Measurements from ENCODE around the gene RTL10. TPM values are rescaled to one million over a fixed set of nuclear protein-coding genes. Genes with fewer than 3 reads are reported as not detected.

The RTL10 gene
- polyA plus RNA-seq, 3 donors from 2014 or later = 1.5 to 8.1 (median 4.5) TPM

- H3K36me3 Mint-ChIP-seq = no peaks in the 10 kb centered on the region
- no peak for DNase-seq
- no peak overlapping the region for H3K4me3 Mint-ChIP-seq
- peaks cover 0 to 5% (median 2%) of the 10 kb centered on the region in 3 donors for H3K27me3 Mint-ChIP-seq (ENCODE audit: low read depth in 3 of 3)
- H3K27ac Mint-ChIP-seq = peak overlapping the region in 1 of 6 donors; percentile 30
- H3K4me1 Mint-ChIP-seq = no peaks in the 10 kb centered on the region
- H3K9me3 Mint-ChIP-seq = no peaks in the 10 kb centered on the region
Measured at GRCh38 chr22:19868333-19868732, 13.7 kb upstream of the RTL10 start.

- peaks cover 0 to 5% (median 2%) of the 10 kb centered on the region in 3 donors for H3K27me3 Mint-ChIP-seq (ENCODE audit: low read depth in 3 of 3)
- no peaks in the 10 kb centered on the region for H3K4me1 Mint-ChIP-seq
- no peak for DNase-seq
- no peaks in the 10 kb centered on the region for H3K9me3 Mint-ChIP-seq
- no peak overlapping the region for H3K4me3 Mint-ChIP-seq
- no peaks in the 10 kb centered on the region for H3K36me3 Mint-ChIP-seq
- no peak overlapping the region for H3K27ac Mint-ChIP-seq
Measured at GRCh38 chr22:19867617-19868016, 12.9 kb upstream of the RTL10 start.

- Mint-ChIP-seq H3K9me3 (no peaks in the 10 kb centered on the region), H3K4me3 (no peak overlapping the region), H3K27ac (no peak overlapping the region), H3K27me3 (ENCODE audit: low read depth in 3 of 3) (peaks cover 0 to 5% (median under 1%) of the 10 kb centered on the region in 3 donors), H3K4me1 (no peaks in the 10 kb centered on the region), H3K36me3 (no peaks in the 10 kb centered on the region)
- DNase-seq = no peak
Measured at GRCh38 chr22:19866665-19867009, 12.0 kb upstream of the RTL10 start.

- no peaks in the 10 kb centered on the region for H3K36me3 Mint-ChIP-seq
- H3K27ac Mint-ChIP-seq = no peak overlapping the region
- peaks cover 0 to 5% (median 2%) of the 10 kb centered on the region in 3 donors for H3K27me3 Mint-ChIP-seq (ENCODE audit: low read depth in 3 of 3)
- no peak for DNase-seq
- H3K4me1 Mint-ChIP-seq = no peaks in the 10 kb centered on the region
- no peak overlapping the region for H3K4me3 Mint-ChIP-seq
- no peaks in the 10 kb centered on the region for H3K9me3 Mint-ChIP-seq
Measured at GRCh38 chr22:19865141-19865829, 10.6 kb upstream of the RTL10 start.

- Mint-ChIP-seq H3K9me3 (no peaks in the 10 kb centered on the region), H3K36me3 (no peaks in the 10 kb centered on the region), H3K27ac (no peak overlapping the region), H3K4me3 (no peak overlapping the region), H3K4me1 (no peaks in the 10 kb centered on the region), H3K27me3 (ENCODE audit: low read depth in 3 of 3) (peaks cover 0 to 5% (median 2%) of the 10 kb centered on the region in 3 donors)
- no peak for DNase-seq
Measured at GRCh38 chr22:19864538-19865106, 9.9 kb upstream of the RTL10 start.

- H3K27me3 Mint-ChIP-seq (ENCODE audit: low read depth in 3 of 3) = peaks cover 0 to 3% (median 2%) of the 10 kb centered on the region in 3 donors
- no peaks in the 10 kb centered on the region for H3K9me3 Mint-ChIP-seq
- no peaks in the 10 kb centered on the region for H3K36me3 Mint-ChIP-seq
- no peak overlapping the region for H3K27ac Mint-ChIP-seq
- no peak overlapping the region for H3K4me3 Mint-ChIP-seq
- no peaks in the 10 kb centered on the region for H3K4me1 Mint-ChIP-seq
- DNase-seq = no peak
Measured at GRCh38 chr22:19863571-19863970, 8.9 kb upstream of the RTL10 start.

GRCh38 chr22:19862619-19863246 is 8.1 kb upstream of the RTL10 start:
- Mint-ChIP-seq H3K4me1 (no peaks in the 10 kb centered on the region), H3K4me3 (no peak overlapping the region), H3K36me3 (no peaks in the 10 kb centered on the region), H3K27ac (no peak overlapping the region), H3K9me3 (no peaks in the 10 kb centered on the region), H3K27me3 (ENCODE audit: low read depth in 3 of 3) (peaks cover 0 to 3% (median 2%) of the 10 kb centered on the region in 3 donors)
- no peak for DNase-seq

- Mint-ChIP-seq H3K27ac (no peak overlapping the region), H3K27me3 (ENCODE audit: low read depth in 3 of 3) (peaks cover 0 to 4% (median 2%) of the 10 kb centered on the region in 3 donors), H3K4me1 (peaks cover 7 to 8% of the 10 kb centered on the region in 2 donors), H3K36me3 (no peaks in the 10 kb centered on the region), H3K4me3 (no peak overlapping the region), H3K9me3 (no peaks in the 10 kb centered on the region)
- no peak for DNase-seq
Measured at GRCh38 chr22:19859861-19860510, 5.3 kb upstream of the RTL10 start.

- Mint-ChIP-seq H3K4me3 (peak overlapping the region in 2 of 5 donors; percentile 5 to 86), H3K36me3 (no peaks in the 10 kb centered on the region), H3K27me3 (ENCODE audit: low read depth in 3 of 3) (peaks cover 0 to 3% (median 2%) of the 10 kb centered on the region in 3 donors), H3K9me3 (no peaks in the 10 kb centered on the region), H3K4me1 (peaks cover 26 to 27% of the 10 kb centered on the region in 2 donors), H3K27ac (peak overlapping the region in 3 of 6 donors; percentile 64 to 70 (median 68))
- DNase-seq = no peak
Measured at GRCh38 chr22:19857382-19857781, 2.7 kb upstream of the RTL10 start.

GRCh38 chr22:19855504-19856409 is 1.1 kb upstream of the RTL10 start:
- DNase-seq = no peak
- peaks cover 0 to 3% (median 0%) of the 10 kb centered on the region in 3 donors for H3K27me3 Mint-ChIP-seq (ENCODE audit: low read depth in 3 of 3)
- peak overlapping the region; percentile 83 to 93 (median 90) for H3K27ac Mint-ChIP-seq
- H3K4me3 Mint-ChIP-seq = peak overlapping the region; percentile 86 to 92 (median 90)
- no peaks in the 10 kb centered on the region for H3K9me3 Mint-ChIP-seq
- no peaks in the 10 kb centered on the region for H3K36me3 Mint-ChIP-seq
- peaks cover 26 to 31% of the 10 kb centered on the region in 2 donors for H3K4me1 Mint-ChIP-seq

GRCh38 chr22:19853879-19854777 is 546 bp downstream of the RTL10 start:
- peak overlapping the region; percentile 53 to 93 (median 90) for H3K27ac Mint-ChIP-seq
- peaks cover 0 to 3% (median 0%) of the 10 kb centered on the region in 3 donors for H3K27me3 Mint-ChIP-seq (ENCODE audit: low read depth in 3 of 3)
- peaks cover 26 to 31% of the 10 kb centered on the region in 2 donors for H3K4me1 Mint-ChIP-seq
- peak overlapping the region; percentile 86 to 92 (median 90) for H3K4me3 Mint-ChIP-seq
- H3K36me3 Mint-ChIP-seq = no peaks in the 10 kb centered on the region
- no peaks in the 10 kb centered on the region for H3K9me3 Mint-ChIP-seq
- DNase-seq = no peak

- no peak for DNase-seq
- H3K27ac Mint-ChIP-seq = peak overlapping the region in 5 of 6 donors; percentile 68 to 83 (median 83)
- H3K9me3 Mint-ChIP-seq = no peaks in the 10 kb centered on the region
- peaks cover 0 to 3% (median 0%) of the 10 kb centered on the region in 3 donors for H3K27me3 Mint-ChIP-seq (ENCODE audit: low read depth in 3 of 3)
- peaks cover 26 to 31% of the 10 kb centered on the region in 2 donors for H3K4me1 Mint-ChIP-seq
- H3K36me3 Mint-ChIP-seq = no peaks in the 10 kb centered on the region
- H3K4me3 Mint-ChIP-seq = peak overlapping the region; percentile 86 to 92 (median 90)
Measured at GRCh38 chr22:19853058-19853878, 1.4 kb downstream of the RTL10 start.

Measured in immature natural killer cell (primary cell).